NCI-H345 treated with DMSO at 0.1 percent for 48 hours (cell line): Measurements from ENCODE around the gene LOXHD1.
A peak's percentile ranks its signal among the peaks of the same experiment; 100 is the strongest.

Experiments used
- DNase-seq: peaks from one replicate; lab custom pipeline; 2025; ENCODE audit not compliant: unreplicated experiment; lab: John Stamatoyannopoulos, UW

Gene LOXHD1

DNA sequence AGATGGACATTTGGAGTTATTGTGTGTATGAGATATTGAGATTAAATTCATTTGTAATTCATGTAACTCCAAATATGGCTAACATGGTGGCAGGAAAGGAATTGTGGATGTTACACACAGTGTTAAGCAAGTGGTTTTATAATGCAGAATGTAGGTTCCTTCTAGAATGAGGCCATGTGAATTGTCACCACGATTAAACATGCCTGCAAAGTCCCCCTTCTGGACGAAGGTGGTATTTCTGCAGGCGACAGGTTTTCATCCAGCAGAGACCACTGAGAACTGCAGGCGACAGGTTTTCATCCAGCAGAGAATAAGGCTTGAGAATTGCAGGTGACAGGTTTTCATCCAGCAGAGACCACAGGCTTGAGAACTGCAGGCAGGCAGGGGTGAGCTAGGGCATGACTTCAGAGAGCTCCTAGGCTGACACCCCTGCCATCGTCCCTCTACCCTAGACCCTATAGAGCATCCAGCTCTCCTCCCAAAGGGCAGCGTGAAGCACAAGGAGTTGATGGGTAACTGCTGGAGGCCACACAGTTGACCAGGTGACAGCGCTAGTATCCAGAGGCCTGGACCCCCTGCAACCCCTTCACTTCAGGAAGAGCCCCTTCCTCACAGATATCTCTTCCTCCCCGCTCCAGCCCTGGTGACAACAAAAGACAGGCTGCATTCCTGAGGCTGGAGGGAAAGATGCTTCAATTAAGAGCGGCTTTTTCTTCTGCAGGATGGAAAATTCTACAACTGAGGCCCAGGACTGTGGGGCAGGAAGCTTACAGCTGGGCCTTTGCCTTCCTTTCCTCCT, 175.8 kb downstream of the LOXHD1 start:
- DNase-seq, result peak; percentile 24

DNA sequence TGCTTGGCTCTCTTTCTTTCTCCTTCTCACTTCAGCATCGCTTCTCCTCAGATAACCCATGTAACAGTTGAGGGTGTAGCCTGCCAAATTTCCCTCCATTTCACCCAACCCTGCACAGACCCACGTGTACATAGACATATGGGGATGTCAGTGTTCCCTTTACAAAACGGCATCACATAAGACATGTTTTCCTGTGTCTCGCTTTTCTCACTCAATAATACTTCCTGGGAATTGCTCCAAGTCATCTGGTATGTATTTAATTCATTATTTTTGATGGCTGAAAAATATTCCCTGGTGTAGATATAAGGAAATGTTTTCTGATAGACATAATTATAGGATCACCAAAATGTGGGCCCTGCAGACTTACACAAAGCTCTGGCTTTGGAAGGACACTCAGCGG, 176.8 kb downstream of the LOXHD1 start:
- DNase-seq, result no peak

DNA sequence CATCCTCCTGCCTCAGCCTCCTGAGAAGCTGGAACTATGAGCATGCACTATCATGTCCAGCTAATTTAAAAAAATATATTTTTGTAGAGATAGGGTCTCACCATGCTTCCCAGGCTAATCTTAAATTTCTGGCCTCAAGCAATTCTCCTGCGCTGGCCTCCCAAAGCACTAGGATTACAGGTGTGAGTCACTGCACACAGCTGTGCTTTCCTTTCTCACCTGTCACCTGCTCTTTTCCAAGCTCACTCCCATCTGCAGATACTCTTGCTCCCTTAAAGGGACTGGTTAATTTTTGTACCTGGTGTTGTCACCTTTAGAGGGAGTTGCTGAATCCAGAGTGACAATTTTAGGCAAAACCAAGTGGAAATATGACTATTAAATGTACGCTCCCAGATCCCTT, 178.2 kb downstream of the LOXHD1 start:
- no peak for DNase-seq

DNA sequence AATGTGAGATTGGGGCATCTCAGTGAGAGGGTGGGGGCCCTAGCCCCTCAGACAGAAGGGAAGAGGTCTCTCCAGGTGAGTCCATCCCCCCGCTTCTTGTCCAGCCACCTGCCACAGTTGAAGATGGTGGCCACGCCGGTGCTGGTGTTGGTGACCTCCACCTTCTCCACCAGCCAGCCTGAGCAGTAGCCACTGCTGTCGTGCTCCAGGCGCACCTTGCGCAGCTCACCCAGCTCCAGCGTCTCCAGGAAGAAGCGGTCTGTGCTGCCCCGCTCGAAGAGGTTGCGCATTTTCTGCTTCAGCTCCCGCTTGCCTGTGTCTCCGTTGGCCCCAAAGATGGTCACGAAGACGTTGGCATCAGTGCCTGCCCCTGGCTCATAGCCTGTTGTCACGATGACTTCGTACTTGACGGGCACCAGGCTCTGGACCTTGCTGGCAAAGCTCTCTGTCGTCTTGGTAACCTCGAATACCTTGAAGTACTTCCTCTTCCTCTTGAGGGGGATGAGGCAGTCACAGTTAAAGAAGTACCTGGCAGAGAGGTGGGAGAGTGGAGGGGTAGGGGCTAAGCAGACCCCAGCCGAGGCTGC, 179.5 kb downstream of the LOXHD1 start:
- DNase-seq, result no peak

DNA sequence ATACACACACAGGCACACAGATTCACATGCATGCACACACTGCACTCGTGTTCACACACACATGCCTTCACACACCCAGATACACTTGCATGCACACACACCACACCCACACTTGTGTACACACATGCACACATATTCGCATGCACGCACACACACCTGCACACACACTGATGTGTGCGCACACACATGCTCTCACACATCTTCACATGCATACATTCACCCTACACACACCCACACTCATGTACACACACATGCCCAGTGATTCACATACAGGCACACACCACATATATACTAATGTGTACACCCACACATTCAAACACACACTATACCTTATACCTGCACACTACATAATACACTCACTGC, 181.6 kb downstream of the LOXHD1 start:
- DNase-seq, result no peak

DNA sequence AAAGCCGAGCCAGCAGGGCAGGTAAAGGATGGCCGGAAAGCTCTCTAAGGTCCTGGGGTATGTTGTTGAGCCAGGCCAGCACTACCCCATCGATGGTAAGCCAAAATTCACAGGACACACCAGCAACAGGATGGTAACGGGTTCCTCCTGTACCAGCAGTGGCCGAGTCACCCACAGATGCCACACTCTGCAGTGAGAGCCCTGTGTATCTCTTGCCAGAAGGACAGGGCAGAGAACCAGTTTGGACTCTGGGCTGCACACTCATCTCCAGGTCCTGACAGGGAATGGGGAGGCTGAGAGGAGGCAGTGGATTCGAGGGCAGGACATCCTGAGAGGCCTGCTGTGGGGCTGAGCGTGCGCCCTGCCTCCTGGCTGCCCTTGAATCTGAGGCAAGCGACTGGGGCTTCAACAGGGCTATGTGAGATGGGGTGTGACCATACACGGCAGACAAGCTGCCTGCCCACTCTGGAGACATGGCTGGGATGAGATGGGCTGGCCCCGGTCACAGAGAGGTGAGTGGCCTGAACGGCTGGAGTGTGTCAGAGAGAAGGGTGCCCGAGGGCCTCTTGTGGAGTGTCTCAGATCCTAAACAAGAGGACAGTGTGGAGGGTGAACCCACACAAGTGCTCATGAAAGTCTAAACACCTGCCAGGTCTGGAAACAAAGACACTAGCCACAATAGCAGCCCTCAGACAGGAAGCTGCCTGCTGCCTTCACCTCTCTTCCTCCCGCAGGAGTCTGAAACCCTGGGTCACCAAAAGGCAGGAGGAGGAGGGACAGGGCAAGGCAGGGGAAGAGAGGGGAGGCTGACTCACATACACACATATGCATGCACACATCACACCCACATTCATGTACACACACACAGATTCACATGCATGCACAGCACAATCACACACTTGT, 182.3 kb downstream of the LOXHD1 start:
- DNase-seq, result peak; percentile 48

DNA sequence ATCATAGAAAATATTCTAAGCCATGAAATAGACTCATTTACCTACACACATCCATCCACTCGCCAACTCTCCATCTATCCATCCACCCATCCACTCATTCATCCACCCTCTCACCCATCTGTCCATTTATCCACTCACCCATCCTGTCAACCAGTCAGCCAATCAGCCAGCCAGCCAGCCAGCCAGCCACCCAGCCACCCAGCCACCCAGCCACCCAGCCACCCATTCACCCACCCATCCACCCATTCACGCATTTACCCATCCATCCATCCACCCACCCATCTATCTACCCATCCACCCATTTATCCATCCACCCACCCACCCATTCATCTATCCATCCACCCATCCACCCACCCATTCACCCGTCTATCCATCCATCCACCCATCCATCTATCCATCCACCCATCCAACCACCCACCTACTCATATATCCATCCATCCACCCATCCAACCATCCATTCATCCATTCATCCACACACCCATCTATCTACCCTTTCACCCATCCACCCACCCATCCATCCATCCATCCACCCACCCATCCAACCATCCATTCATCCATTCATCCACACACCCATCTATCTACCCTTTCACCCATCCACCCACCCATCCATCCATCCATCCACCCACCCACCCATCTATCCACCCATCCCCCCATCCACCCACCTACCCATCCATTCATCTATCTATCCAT, 185.1 kb downstream of the LOXHD1 start:
- DNase-seq, result no peak

DNA sequence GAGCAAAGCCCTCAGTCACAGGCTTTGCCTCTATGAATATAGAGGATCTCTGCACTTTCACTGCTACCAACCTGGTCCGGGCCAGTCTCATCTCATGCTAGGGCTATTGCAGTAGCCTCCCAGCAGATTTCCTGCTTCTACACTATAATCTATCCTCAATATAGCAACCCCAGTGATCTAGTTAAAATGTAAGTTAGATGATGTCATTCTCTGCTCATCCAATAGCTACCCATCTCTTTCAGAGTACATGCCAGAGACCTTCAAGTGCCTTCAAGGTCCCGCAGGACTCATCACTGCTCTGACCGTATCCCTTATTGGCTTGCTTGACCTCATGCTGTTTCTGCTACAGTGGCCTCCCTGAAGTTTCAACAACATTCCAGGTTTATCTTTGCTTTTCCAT, 186.3 kb downstream of the LOXHD1 start:
- DNase-seq, result no peak

DNA sequence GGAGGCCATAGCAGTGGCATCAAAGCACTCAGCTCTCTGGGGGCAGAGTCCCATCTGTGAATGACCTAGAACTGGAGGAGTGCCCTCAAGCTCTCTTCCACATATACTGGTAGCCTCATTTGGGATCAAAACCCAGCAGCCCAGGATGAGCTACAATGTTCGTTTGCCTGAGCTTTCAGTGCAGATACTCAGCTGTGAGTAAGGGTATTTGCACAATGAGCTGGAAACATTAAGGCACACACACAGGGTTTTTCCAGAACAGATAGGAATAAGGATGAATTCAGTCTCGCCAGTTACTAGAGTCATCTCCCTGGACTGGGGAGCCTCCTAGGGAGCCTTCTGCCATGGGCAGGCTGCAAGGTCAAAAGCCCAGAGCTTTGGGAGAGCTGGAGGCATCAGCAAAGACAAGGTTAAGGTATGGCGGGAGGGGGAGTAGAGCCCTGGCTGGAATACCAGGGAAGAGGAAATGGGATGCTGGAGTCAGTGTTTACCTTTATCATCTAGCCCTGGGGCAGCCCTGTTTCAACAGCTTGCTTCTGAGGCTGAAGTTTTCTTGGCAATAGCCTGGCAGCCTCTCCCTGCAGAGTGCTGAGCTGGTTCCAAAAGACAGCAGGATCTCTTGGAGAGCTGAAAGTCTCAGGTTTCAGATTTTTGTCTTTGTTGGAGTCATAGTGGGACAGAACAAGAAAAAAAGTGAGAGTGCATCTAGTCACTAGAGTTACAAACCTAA, 187.7 kb downstream of the LOXHD1 start:
- peak; percentile 69 for DNase-seq

DNA sequence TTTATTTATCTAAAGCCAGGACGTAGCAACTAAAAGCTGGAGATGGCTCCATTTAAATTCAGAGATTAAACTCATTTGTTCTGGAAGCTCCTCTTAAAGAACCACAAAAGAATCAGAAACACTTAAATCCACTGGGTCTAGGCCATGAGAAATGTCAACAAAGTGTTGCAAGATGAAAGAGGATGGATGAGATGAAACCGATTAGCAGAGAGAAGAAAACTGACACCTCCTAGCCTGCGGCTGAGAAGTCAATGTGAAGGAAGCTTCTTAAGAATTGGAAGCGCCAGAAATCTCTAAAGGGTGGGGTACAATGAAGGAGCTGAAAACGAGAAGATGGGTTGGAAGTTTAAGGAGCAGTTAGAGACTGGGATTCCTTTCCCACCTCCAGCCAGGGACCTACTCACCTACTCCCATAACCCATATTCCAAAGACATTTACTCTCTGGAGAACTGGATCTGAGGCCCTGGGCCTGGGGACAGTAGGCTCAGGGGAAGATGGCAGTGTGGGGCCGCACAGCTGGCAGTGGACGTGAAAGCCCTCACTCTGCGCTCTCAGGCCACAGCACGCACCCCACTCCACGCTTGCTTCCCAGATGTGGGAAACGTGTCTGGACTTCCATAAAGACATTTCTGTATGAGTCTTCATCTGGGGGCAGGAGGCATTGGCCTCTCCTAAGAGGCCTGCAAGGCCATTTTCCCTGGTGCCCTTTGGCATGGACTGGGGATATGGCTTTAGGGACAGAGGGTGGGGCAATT, 188.4 kb downstream of the LOXHD1 start:
- no peak for DNase-seq

DNA sequence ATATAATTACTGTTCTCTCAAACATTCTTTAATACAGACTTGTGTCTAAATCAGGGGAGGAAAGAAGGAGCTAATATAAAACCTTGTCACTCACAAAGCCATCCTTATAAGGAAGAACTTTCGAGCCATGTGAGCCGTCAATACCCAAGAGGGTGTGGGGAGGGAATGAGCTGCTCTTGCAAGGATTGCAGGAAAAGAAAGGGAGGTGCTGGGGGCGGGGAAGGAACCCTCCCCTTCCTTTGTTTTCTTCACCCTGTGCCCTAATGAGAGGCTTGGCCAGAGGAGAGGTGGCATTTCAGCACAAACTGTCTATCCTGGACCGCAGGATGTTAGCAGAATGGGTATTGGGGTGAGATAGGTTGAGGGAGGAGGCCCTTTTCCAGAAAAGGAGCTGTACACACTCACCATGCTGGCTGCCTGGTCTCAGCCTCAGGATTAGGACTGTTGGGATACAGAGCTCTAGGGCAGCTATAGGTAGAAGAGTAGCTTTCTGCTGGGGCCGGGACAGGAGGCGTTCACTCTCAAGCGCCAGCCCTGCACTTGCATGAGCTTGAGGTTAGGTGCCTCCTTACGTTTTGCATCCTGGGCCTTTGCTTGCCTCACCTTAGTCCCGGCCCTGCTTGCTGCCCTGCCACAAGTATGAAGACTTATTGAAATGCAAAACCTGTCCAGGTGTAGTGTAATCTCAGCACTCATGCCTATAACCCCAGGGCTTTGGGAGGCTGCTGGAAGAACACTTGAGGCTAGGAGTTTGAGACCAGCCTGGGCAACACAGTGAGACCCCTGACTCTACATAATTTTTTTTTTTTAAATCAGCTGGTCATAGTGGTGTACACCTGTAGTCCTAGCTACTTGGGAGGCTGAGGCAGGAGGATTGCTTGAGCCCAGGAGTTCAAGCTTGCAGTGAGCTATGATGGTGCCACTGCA, 190.5 kb downstream of the LOXHD1 start:
- no peak for DNase-seq

DNA sequence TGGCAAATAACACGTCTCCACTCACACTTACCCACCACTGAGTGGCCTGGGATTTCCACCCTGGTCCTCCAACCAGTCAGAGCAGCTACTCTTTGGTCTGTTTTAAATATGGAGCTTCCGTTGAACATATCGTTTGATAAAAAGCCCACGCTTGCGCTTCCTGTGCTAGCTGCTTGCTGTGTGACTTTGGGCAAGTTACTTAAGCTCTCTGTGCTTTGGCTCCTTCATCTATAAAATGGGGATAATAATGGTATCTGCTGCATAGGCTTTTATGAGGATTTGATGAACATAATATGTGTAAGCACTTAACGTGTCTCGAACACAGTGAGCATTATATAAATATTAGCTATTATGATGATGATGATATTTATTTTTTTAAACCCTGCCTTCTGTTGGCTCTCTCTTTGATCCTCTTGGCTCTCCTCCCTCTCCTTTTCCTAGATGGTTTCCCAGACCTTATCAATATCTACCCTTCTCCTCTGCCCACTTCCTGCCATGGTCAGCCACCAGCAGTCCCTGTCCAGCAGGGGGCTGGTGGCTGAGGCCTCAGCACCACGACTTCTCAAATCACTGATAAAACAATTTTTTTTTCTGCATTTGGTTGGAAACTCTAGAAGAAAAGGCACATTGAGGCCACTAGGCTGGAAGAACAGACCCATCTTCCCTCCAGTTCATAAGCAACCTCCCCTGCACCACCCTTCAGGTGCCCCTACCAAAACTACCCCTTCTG, 191.9 kb downstream of the LOXHD1 start:
- no peak for DNase-seq

DNA sequence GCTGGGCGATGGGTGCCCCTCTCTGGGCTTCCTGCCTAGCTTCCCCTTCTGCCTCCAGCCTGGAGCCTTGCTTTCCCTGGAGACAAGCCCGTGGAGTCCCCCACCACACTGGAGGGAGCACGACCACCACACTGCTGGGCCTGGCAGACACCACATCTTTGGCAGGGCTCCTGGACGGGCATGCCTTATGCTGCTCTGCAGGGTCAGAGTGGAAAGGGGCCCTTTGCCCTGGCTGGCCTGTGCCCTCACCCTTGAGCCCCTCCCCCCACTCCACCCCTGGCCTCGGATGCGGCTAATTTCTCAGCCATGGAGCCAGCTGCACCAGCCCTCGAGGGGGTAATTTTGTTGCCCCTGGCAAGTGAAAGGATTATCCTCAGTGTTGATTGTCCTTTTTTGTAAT, 194.5 kb downstream of the LOXHD1 start:
- DNase-seq, result no peak

DNA sequence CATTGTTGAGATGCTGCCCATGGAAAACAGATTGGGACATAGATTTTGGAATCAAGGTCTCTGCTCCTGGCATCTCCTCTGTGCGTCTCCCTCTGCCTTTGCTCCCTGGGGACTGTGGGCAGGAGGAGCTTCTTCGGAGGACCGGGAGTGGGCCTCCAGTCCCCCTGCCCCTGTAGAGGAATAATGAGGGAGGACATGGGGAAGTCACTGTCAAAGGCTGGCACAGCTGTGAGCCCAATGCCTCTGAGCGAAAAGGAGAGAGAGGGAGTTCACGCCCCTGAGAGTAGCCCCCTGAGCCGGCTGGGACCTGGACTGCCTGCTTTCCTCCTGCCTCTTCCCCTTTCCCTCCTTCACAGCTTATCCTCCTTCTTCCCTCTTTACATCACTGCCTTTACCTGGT, 195.0 kb downstream of the LOXHD1 start:
- DNase-seq, result no peak

DNA sequence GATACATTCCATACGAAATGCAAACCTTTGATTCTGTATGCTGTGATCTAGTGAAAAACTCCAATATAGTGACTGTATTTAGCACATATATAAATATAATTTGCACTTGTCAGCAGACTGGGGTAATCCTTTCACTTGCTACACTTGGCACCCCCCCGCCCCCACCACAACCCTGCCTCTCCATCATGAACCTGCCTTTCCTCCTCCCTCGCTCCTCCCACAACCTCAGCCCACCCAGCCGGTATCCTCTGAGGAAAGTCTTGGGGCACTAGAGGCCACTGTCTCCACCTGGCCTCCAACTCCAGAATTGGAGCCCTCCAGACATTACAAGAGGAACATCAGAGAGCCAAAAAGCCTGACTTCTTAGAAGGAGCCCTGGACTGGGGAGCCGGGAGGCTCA, 196.3 kb downstream of the LOXHD1 start:
- DNase-seq, result no peak

DNA sequence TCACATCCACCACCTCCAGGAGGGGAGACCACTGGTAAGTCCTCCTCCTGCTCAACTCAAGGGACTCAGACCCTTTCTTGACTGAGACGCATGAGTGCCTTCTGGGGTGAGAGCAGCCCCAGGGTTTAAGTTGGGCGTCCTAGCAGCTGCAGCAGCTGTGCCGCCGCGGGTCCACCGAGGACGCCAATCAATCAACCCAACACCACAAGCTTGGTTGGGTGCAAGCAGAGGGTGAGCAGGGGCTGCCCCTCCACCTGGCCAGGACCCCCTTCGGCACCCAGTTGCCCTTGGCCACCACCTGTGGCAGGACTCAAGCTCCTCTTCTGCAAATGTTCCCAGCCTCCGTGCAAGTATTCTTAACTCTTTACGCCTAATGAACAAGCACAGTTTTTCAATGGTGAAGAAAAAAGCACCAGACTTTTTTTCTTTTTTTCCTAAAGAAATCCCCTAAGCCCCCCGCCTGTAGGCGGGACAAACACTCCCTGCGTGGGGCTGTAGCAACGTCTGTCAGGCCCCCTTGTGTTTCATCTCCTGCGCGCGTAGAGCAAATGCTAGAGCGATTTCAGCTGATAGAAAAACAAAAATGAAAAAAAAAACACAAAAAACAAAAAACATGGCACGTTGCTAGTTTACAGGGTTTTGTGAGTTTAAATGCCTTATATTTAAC, 197.1 kb downstream of the LOXHD1 start:
- no peak for DNase-seq

DNA sequence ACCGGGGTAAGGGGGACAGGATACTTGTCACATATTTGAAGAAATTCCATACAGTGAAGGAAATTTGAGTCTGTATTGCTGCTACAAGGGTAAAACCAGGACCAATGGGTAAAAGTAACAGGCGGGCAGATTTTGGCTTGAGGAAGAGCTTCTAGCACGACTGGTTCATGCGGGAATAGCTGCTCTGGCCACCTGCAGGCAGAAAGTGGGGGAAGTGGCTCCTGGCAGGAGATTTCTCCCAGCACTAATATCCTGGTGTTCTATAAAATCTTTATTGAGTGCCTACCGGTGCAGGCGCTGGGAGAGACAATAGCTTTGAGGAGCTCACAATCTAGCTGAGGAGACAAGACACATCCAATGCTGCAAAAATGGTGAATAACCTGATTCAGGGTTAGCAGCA, 198.5 kb downstream of the LOXHD1 start:
- no peak for DNase-seq

DNA sequence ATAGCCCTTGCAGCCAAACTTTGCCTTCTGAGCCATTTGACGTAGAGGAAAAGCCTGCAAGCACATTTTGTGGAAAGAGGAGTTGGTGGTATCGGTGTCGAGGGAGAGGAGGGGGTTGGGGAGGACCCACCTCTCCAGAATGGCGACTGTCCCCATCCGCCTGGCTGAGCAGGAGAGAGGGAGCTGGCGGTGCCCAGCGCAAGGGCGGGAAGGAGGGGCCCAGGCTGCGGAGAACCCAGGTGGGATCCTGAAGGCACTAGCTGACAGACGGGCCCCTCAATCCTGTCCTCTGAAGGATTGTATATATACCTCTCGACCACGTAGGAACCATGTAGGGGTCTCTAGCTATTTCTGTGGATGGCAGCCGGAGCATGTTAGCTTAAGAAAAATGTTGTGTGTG, 200.3 kb downstream of the LOXHD1 start:
- no peak for DNase-seq
